ENCODE results near the gene CZIB. TPM values are rescaled to one million over a fixed set of nuclear protein-coding genes. Genes with fewer than 3 reads are reported as not detected.
A peak's percentile ranks its signal among the peaks of the same experiment; 100 is the strongest.

CZIB gene
- total and polyA plus RNA-seq, 2 of the 4 experiments (the other 2 are of a cell fraction) = 41.0 to 58.9 TPM

- TF ChIP-seq MAZ (IDR thresholded peaks at IDR 0.05; ENCODE audit: borderline replicate concordance, low read depth, low read length) (peak; percentile 92; the same call in 1 of the 2 replicates), RAD21 (IDR thresholded peaks at IDR 0.05; ENCODE audit: low read length) (no peak), CHD1 (IDR thresholded peaks at IDR 0.05; ENCODE audit: low read depth, low read length) (no peak), RCOR1 (IDR thresholded peaks at IDR 0.05; ENCODE audit: insufficient replicate concordance, low read length) (peak; percentile 89)
These were observed 37.1 kb downstream of the CZIB start (continued) for GRCh38 chr1:53183095-53183990.

DNA sequence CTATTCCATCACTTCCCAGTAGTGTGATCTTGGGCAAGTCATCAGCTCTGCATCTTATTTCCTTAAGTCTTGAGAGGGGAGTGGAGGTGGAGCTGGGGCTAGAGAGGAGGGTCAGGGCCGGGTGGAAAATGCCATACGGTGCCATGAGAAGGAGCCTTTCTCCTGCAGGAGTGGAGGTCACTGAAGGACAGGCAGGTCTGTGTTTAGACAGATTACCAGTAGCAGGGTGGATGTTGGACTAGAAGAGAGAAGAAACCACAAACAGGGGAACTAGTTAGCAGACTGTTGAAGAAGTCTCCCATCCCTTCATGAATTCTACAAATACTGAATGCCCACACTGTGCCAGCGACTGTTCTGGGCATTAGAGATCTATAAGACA lies 37.7 kb downstream of the CZIB start:
- CTCF ChIA-PET = interaction anchor here (0.6 to 1.0 kb wide), 2 partner anchors 47 to 70 kb away, joined by 3 read pairs; no protein-coding TSS in a partner anchor
- Histone ChIP-seq H3K4ac (ENCODE audit: low read depth, low read length) (peak overlapping the region; percentile 97), H3K18ac (ENCODE audit: low read depth, low read length) (peak overlapping the region; percentile 59), H3K36me3 (ENCODE audit: control insufficient read depth, insufficient read depth, low read length) (no peaks in the 10 kb centered on the region), H2BK15ac (ENCODE audit: low read depth, low read length) (peak overlapping the region; percentile 97; the same call in 2 of the 3 replicates), H4K8ac (ENCODE audit: low read depth in 2 of 2, low read length in 2 of 2) (peak overlapping the region; percentile 59 to 90; a peak in 3 of 4 replicates), H3K27ac (ENCODE audit: insufficient read depth, low read length) (peak overlapping the region; percentile 98), H3K9me3 (ENCODE audit: control insufficient read depth, insufficient read depth, low read length) (no peaks in the 10 kb centered on the region), H4K20me1 (ENCODE audit: insufficient read depth, low read length) (no peaks in the 10 kb centered on the region), H4K5ac (ENCODE audit: low read depth, low read length) (peak overlapping the region; percentile 92), H3K14ac (replicated peaks; ENCODE audit: low read depth, low read length) (peak overlapping the region; percentile 97), H3K79me1 (ENCODE audit: low read depth in 1 of 2, low read length in 2 of 2) (peaks cover 0 to 5% of the 10 kb centered on the region in 2 experiments; a peak in 2 of 4 replicates), H2BK5ac (ENCODE audit: low read depth, low read length, poor library complexity, severe bottlenecking) (peak overlapping the region; percentile 93), H2AK9ac (replicated peaks; ENCODE audit: low read depth, low read length, poor library complexity) (peak overlapping the region; percentile 68), H2BK20ac (ENCODE audit: low read depth, low read length) (peak overlapping the region; percentile 76), H3K4me3 (ENCODE audit: insufficient read depth, low read depth, low read length) (no peak overlapping the region), H4K91ac (ENCODE audit: insufficient read depth, low read depth, low read length) (peak overlapping the region; percentile 91), H3K4me1 (ENCODE audit: control insufficient read depth, insufficient read depth, low read length) (peaks cover 47% of the 10 kb centered on the region), H2AK5ac (ENCODE audit: low read depth, low read length) (peak overlapping the region; percentile 97), H2BK120ac (ENCODE audit: low read depth, low read length) (peak overlapping the region; percentile 98), H3K56ac (ENCODE audit: extremely low read depth, insufficient read depth, low read length) (peak overlapping the region; percentile 63; the same call in 1 of the 2 replicates), H3K4me2 (ENCODE audit: low read depth, low read length) (no peak overlapping the region), H3K23ac (ENCODE audit: low read depth, low read length) (peak overlapping the region; percentile 97), H2AFZ (replicated peaks; ENCODE audit: low read length, poor library complexity) (no peak overlapping the region), H3K9me1 (ENCODE audit: insufficient read depth, low read length) (peaks cover 50% of the 10 kb centered on the region), H3K9ac (ENCODE audit: low read depth, low read length) (peak overlapping the region; percentile 70), H3K27me3 (ENCODE audit: control insufficient read depth, insufficient read depth, low read length) (no peaks in the 10 kb centered on the region)
- DNase-seq (no peak), ATAC-seq (ENCODE audit: low read depth) (no peak)
- in situ Hi-C loops (cut with MboI; ENCODE audit: low sequenced_read_pairs) (loop anchor here (10.0 kb wide), 2 partner anchors 278 to 478 kb away; no protein-coding TSS in a partner anchor), dilution Hi-C loops (cut with HindIII; ENCODE audit: low sequenced_read_pairs, unreplicated experiment) (no loop called here), intact Hi-C loops (cut with micrococcal nuclease) (loop anchor here (2.0 to 10.0 kb wide), 4 partner anchors 76 to 480 kb away; partner anchors contain the start of genes ECHDC2, PODN and SCP2)
- POLR2A ChIA-PET (ENCODE audit: unreplicated experiment) = no interaction called here
- BruUV-seq (replicated peaks) = no TSS peak
- TF ChIP-seq RFX5 (IDR thresholded peaks at IDR 0.05; ENCODE audit: low read depth, low read length) (no peak), CEBPB (IDR thresholded peaks at IDR 0.05; ENCODE audit: low read depth, low read length) (no peak), ELK1 (IDR thresholded peaks at IDR 0.05; ENCODE audit: borderline replicate concordance, low read depth, low read length) (no peak)
- WGBS, 2 experiments (ENCODE audit: extremely low coverage in 2 of 2, insufficient read length in 1 of 2) = 100% methylated on average over 1 of the region's 3 CpGs; no CpG with 5 or more reads in 1 of the 2 experiments

All from IMR-90 (cell line).